ENCODE results near the gene PPM1F. TPM values are rescaled to one million over a fixed set of nuclear protein-coding genes. Genes with fewer than 3 reads are reported as not detected.
"Not testable (repeated sequence)": the region's sequence is repeated elsewhere in the genome, so short reads cannot be mapped to it uniquely, and the experiment has no call there.

The PPM1F gene
- polyA plus RNA-seq, 1 donor from 2014 or later, result 28.3 TPM

GRCh38 chr22:21876486-21877176, 76.0 kb downstream of the PPM1F start:
- no peaks in the 10 kb centered on the region for H3K9me2 ChIP-seq (ENCODE audit: insufficient read depth, low read length)
- H3F3A ChIP-seq (ENCODE audit: insufficient read depth, low read length, poor library complexity, severe bottlenecking), result no peaks in the 10 kb centered on the region
- no peak overlapping the region for H2AFZ ChIP-seq (ENCODE audit: low read depth, low read length)
- H3K36me3 ChIP-seq (ENCODE audit: insufficient read depth, low read length), result no peaks in the 10 kb centered on the region
- H3K9me3 ChIP-seq (ENCODE audit: low read length), result no peaks in the 10 kb centered on the region
- H3K4me2 ChIP-seq (ENCODE audit: low read length), result no peak overlapping the region
- H3K4me3 ChIP-seq (ENCODE audit: low read length), result no peak overlapping the region
- H3K27ac ChIP-seq (ENCODE audit: low read length), result no peak overlapping the region
- no peaks in the 10 kb centered on the region for H3K79me2 ChIP-seq (replicated peaks; ENCODE audit: insufficient read depth, low read length)
- H3K9ac ChIP-seq (ENCODE audit: low read length), result no peak overlapping the region
- no peaks in the 10 kb centered on the region for H3K27me3 ChIP-seq (ENCODE audit: insufficient read depth, low read depth, low read length)
- TF ChIP-seq TAF1 (IDR thresholded peaks at IDR 0.05; ENCODE audit: low read depth) (no peak), CTCF (IDR thresholded peaks at IDR 0.05; ENCODE audit: poor library complexity, severe bottlenecking) (no peak), EZH2 (IDR thresholded peaks at IDR 0.05; ENCODE audit: borderline replicate concordance, insufficient read depth, low read length, poor library complexity, severe bottlenecking) (no peak), MXI1 (conservative IDR thresholded peaks at IDR 0.05; ENCODE audit: poor library complexity, severe bottlenecking) (no peak), SMC3 (conservative IDR thresholded peaks at IDR 0.05; ENCODE audit: poor library complexity) (no peak), POLR2AphosphoS5 (IDR thresholded peaks at IDR 0.05) (no peak), EP300 (conservative IDR thresholded peaks at IDR 0.05; ENCODE audit: poor library complexity, severe bottlenecking) (no peak), RAD21 (conservative IDR thresholded peaks at IDR 0.05) (no peak), REST (IDR thresholded peaks at IDR 0.05; ENCODE audit: borderline replicate concordance) (no peak)
- no peaks in the 10 kb centered on the region for H4K20me1 ChIP-seq (ENCODE audit: insufficient read depth)

GRCh38 chr22:21874953-21875352, 77.7 kb downstream of the PPM1F start:
- H3K9me3 ChIP-seq (ENCODE audit: low read length); H3F3A ChIP-seq (ENCODE audit: insufficient read depth, low read length, poor library complexity, severe bottlenecking); H3K79me2 ChIP-seq (replicated peaks; ENCODE audit: insufficient read depth, low read length); H3K9ac ChIP-seq (ENCODE audit: low read length); H3K27ac ChIP-seq (ENCODE audit: low read length); H3K36me3 ChIP-seq (ENCODE audit: insufficient read depth, low read length); H3K4me2 ChIP-seq (ENCODE audit: low read length); H3K9me2 ChIP-seq (ENCODE audit: insufficient read depth, low read length); H2AFZ ChIP-seq (ENCODE audit: low read depth, low read length); H3K4me3 ChIP-seq (ENCODE audit: low read length); H3K27me3 ChIP-seq (ENCODE audit: insufficient read depth, low read depth, low read length); H4K20me1 ChIP-seq (ENCODE audit: insufficient read depth): not testable (repeated sequence)

Data from neural cell (in vitro differentiated cells).